Psoas muscle (tissue), 8 donors: ENCODE data around the gene FSTL4. TPM values are rescaled to one million over a fixed set of nuclear protein-coding genes. Genes with fewer than 3 reads are reported as not detected.

ENCODE experiments used
- ATAC-seq, 4 donors: fragments of 200-7000 bp; cut with Tn5 transposase; one replicate each; pipeline ENCODE4 v1.9.1; 2020; ENCODE audit warnings: moderate library complexity in 3 of 4, mild to moderate bottlenecking in 2 of 4
- DNase-seq, 2 donors: peaks; one replicate each; pipeline ENCODE4 v3.0.0-alpha.2; 2020
- H3K27ac ChIP-seq: fragments of 200-600 bp; one replicate; pipeline ENCODE4 v1.8.0; 2022
- H3K27me3 ChIP-seq, 3 donors: fragments of 200-600 bp in 1 of 3; one replicate each; pipeline versions ENCODE4 v1.6.1 to v1.8.0; 2013 to 2022; ENCODE audit warnings: low read length in 2 of 3, mild to moderate bottlenecking in 2 of 3, moderate library complexity in 1 of 3; ENCODE audit not compliant: insufficient read depth in 3 of 3
- H3K36me3 ChIP-seq, 2 donors: fragments of 200-600 bp in 1 of 2; one replicate each; pipeline versions ENCODE4 v1.6.1 to v1.8.0; 2013 to 2022; ENCODE audit warnings: low read depth in 1 of 2, mild to moderate bottlenecking in 1 of 2, moderate library complexity in 1 of 2; ENCODE audit not compliant: insufficient read depth in 1 of 2
- H3K4me1 ChIP-seq: fragments of 200-600 bp; one replicate; pipeline ENCODE4 v1.8.0; 2022
- H3K4me3 ChIP-seq: fragments of 200-600 bp; one replicate; pipeline ENCODE4 v1.8.0; 2022; ENCODE audit warnings: mild to moderate bottlenecking
- H3K9me3 ChIP-seq: fragments of 200-600 bp; one replicate; pipeline ENCODE4 v1.8.0; 2022
- CTCF ChIP-seq: fragments of 200-600 bp; IDR thresholded peaks from one replicate; pipeline ENCODE4 v1.8.0; 2022; ENCODE audit warnings: antibody characterized with exemption
- WGBS, 3 donors: extraction: QIAGEN DNeasy Blood & Tissue Kit; methylation state at CpG; one replicate each; pipeline versions ENCODE4 v1.1.6 to v1.1.7; 2013; 5-methylcytosine and 5-hydroxymethylcytosine counted together
- intact Hi-C, 2 donors: fragments of 100-400 bp; cut with DNase I; formaldehyde crosslinking; loops; one replicate each; pipeline versions ENCODE4 v1.11.0 to v1.14.2; 2022
- polyA plus RNA-seq, 3 donors: library from polyadenylated mRNA; stranded (reverse); fragments of 200-250 nt; gene quantifications; one replicate each; pipeline ENCODE4 v1.2.3, GENCODE V29; 2013
- total RNA-seq, 4 donors: library from RNA; stranded (reverse); fragmentation: NEBNext Ultra II Directional in 2 of 4; extraction: Animal tissue kit (Norgen Biotek cat#: 25700) in 2 of 4; gene quantifications; one replicate each; pipeline versions ENCODE4 v1.2.1 to v1.2.4, GENCODE V29; 2021 to 2023
- donor health status: healthy with polysubstance abuse.
- donor health status: DM: no; HTN: no; CAD: no; lungs with moderate emphysema.
- donor health status: Bipolar disorder and iron deficiency.
- donor health status: healthy.
- donor health status: DM: yes; HTN: yes; CAD: no.
- donor health status: DM: no; HTN: no; CAD: no.
- donor health status: DM: no; HTN: no; CAD: no.
- donor health status: DM: yes; HTN: yes; CAD: no.

Gene FSTL4
- total and polyA plus RNA-seq, 7 donors = 0.07 to 0.81 (median 0.24) TPM

DNA sequence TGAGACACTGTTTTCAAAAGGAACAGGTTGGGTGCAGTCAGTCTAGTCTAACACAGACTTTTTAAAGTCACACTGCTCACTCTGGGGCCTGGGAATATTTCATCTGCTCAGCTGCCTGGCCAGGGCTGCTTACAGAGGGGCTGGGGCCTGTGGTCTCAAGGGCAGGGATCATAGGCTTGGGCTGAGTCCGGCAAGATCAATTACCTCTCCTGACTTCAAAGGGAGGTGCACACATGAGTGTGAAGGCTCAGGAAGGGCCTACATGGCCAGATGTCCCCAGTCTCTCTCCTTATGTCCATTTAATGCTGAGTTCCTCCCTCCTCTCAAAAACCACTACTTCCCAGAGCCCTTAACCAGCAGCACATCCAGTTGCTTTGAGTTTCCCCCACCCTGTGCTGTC, 313.3 kb downstream of the FSTL4 start:
- no peak overlapping the region for H3K4me3 ChIP-seq
- H3K27ac ChIP-seq = no peak overlapping the region
- H3K9me3 ChIP-seq = no peaks in the 10 kb centered on the region
- H3K36me3 ChIP-seq = no peaks in the 10 kb centered on the region
- DNase-seq = no peak
- no peaks in the 10 kb centered on the region for H3K4me1 ChIP-seq
- intact Hi-C loops = no loop called here
- WGBS, 3 donors = 57 to 68% (median 62%) methylated on average over 1 of the region's 1 CpG
- no peak for ATAC-seq
- peaks cover 0 to 2% (median 0%) of the 10 kb centered on the region in 3 donors for H3K27me3 ChIP-seq
- no peak for TF ChIP-seq CTCF

DNA sequence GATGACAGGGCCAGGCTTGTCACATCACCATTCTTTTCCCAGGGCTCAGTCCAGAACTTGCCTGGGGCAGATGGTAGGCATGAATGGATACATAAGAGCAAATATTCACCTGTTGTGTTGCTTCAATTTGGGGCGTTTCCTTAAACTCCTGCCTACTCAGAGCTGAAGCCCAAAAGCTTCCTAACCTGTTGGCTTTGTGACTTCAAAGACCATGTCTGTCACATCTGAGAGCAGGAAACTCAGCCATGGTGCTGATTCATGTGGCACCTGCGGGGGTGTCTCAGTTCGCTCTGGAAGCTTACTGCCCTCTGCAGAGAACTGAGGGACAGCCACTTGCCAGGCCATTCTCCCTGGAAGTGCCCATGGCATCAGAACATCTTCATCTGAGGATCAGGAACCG, 313.9 kb downstream of the FSTL4 start:
- no peak for TF ChIP-seq CTCF
- peaks cover 0 to 2% (median 0%) of the 10 kb centered on the region in 3 donors for H3K27me3 ChIP-seq
- intact Hi-C loops = no loop called here
- WGBS, 3 donors = 87 to 93% (median 89%) methylated on average over 4 of the region's 4 CpGs
- no peaks in the 10 kb centered on the region for H3K4me1 ChIP-seq
- no peaks in the 10 kb centered on the region for H3K9me3 ChIP-seq
- no peak overlapping the region for H3K4me3 ChIP-seq
- no peaks in the 10 kb centered on the region for H3K36me3 ChIP-seq
- no peak overlapping the region for H3K27ac ChIP-seq
- no peak for ATAC-seq
- DNase-seq = no peak

DNA sequence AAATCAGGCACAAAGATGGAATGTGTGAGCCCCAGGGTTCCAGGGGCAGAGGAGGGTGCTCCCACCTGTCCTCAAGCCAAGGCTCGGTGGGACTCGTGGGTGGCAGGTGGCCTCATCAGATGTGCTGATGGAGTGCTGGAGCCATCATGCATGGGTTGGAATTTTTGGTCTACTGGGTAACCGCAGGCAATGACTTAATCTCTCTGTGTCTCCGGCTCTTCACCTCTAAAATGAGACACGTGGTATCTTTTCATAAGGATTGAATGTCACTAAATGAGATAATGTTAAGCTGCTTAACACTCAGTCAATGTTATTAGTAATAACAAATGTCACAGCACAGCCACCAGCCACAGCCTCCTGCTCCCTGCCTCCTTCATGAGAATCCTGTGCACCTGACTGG, 315.0 kb downstream of the FSTL4 start:
- Histone ChIP-seq H3K27ac (no peak overlapping the region), H3K9me3 (no peaks in the 10 kb centered on the region), H3K36me3 (no peaks in the 10 kb centered on the region), H3K27me3 (peaks cover 0 to under 1% (median 0%) of the 10 kb centered on the region in 3 donors), H3K4me1 (no peaks in the 10 kb centered on the region), H3K4me3 (no peak overlapping the region)
- intact Hi-C loops = no loop called here
- no peak for TF ChIP-seq CTCF
- WGBS, 3 donors = 75 to 87% (median 78%) methylated on average over 5 of the region's 5 CpGs
- ATAC-seq (no peak), DNase-seq (no peak)

DNA sequence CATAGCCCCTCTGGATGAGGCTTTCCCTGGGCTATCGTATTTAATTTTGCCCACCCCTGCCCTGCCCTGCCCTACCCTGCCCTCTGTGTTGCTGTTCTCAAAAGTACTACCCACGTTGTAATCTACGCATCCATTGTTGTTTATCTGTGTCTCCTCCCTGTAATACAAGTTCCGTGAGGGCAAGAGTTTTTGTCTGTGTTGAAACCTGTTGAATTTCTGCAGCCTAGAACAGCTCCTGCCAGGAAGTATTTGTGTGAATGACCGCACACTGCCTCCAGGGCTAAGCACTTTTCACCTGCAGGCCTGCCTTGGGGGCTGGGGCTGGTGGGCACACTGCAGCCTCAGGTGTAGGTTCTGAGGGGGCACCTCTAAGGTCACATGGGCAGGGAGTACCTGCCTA, 315.7 kb downstream of the FSTL4 start:
- Histone ChIP-seq H3K4me1 (no peaks in the 10 kb centered on the region), H3K27me3 (no peaks in the 10 kb centered on the region)
- 79 to 85% (median 84%) methylated on average over 5 of the region's 5 CpGs for WGBS, 3 donors

More for the DNA sequence above, 315.7 kb downstream of the FSTL4 start:
- no peak for DNase-seq
- no peak for ATAC-seq
- no peak for TF ChIP-seq CTCF
- no peak overlapping the region for H3K27ac ChIP-seq
- H3K36me3 ChIP-seq = no peaks in the 10 kb centered on the region
- no peaks in the 10 kb centered on the region for H3K9me3 ChIP-seq
- H3K4me3 ChIP-seq = no peak overlapping the region
- intact Hi-C loops = no loop called here
